ENCODE results near the gene HERPUD1. TPM values are rescaled to one million over a fixed set of nuclear protein-coding genes. Genes with fewer than 3 reads are reported as not detected.
"Not testable (repeated sequence)": the region's sequence is repeated elsewhere in the genome, so short reads cannot be mapped to it uniquely, and the experiment has no call there.

The HERPUD1 gene
- total RNA-seq, 1 experiment from 2014 or later = 99.4 TPM

- H3K4me3 ChIP-seq (ENCODE audit: low read depth, low read length, poor library complexity, severe bottlenecking) = peak overlapping the region; percentile 94
- POLR2A ChIA-PET (ENCODE audit: low non-redundant PET) = interaction anchor here (0.7 kb wide), 3 partner anchors 131 to 721 kb away, joined by 4 to 15 read pairs (median 7); no protein-coding TSS in a partner anchor
- CTCF ChIA-PET = no interaction called here
- peak; percentile 26 for DNase-seq (ENCODE audit: low spot score)
- peak overlapping the region; percentile 96 for H3K27ac ChIP-seq (ENCODE audit: low read depth, low read length, poor library complexity, severe bottlenecking)
- no peaks in the 10 kb centered on the region for H3K27me3 ChIP-seq (replicated peaks; ENCODE audit: insufficient read depth, low read depth, low read length, poor library complexity)
- intact Hi-C loops (cut with micrococcal nuclease; ENCODE audit: unreplicated experiment) = no loop called here
- H3K4me1 ChIP-seq (ENCODE audit: insufficient read depth, low read length, poor library complexity, severe bottlenecking) = peaks cover 17% of the 10 kb centered on the region
- H3K36me3 ChIP-seq (ENCODE audit: insufficient read depth, low read length, poor library complexity, severe bottlenecking) = peaks cover 25% of the 10 kb centered on the region
- no peaks in the 10 kb centered on the region for H3K9me3 ChIP-seq (ENCODE audit: low read depth, low read length, poor library complexity, severe bottlenecking)
- TF ChIP-seq, protein P1, sequence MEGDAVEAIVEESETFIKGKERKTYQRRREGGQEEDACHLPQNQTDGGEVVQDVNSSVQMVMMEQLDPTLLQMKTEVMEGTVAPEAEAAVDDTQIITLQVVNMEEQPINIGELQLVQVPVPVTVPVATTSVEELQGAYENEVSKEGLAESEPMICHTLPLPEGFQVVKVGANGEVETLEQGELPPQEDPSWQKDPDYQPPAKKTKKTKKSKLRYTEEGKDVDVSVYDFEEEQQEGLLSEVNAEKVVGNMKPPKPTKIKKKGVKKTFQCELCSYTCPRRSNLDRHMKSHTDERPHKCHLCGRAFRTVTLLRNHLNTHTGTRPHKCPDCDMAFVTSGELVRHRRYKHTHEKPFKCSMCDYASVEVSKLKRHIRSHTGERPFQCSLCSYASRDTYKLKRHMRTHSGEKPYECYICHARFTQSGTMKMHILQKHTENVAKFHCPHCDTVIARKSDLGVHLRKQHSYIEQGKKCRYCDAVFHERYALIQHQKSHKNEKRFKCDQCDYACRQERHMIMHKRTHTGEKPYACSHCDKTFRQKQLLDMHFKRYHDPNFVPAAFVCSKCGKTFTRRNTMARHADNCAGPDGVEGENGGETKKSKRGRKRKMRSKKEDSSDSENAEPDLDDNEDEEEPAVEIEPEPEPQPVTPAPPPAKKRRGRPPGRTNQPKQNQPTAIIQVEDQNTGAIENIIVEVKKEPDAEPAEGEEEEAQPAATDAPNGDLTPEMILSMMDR (conservative IDR thresholded peaks at IDR 0.05; ENCODE audit: low read depth, low read length) = no peak
- TF ChIP-seq EZH2 (IDR thresholded peaks at IDR 0.05; ENCODE audit: borderline replicate concordance, low read depth, low read length, poor library complexity, severe bottlenecking) = no peak
- BruUV-seq (replicated peaks) = TSS peak; percentile 97
Observed at GRCh38 chr16:56931271-56931891, 561 bp upstream of the HERPUD1 start.

DNA sequence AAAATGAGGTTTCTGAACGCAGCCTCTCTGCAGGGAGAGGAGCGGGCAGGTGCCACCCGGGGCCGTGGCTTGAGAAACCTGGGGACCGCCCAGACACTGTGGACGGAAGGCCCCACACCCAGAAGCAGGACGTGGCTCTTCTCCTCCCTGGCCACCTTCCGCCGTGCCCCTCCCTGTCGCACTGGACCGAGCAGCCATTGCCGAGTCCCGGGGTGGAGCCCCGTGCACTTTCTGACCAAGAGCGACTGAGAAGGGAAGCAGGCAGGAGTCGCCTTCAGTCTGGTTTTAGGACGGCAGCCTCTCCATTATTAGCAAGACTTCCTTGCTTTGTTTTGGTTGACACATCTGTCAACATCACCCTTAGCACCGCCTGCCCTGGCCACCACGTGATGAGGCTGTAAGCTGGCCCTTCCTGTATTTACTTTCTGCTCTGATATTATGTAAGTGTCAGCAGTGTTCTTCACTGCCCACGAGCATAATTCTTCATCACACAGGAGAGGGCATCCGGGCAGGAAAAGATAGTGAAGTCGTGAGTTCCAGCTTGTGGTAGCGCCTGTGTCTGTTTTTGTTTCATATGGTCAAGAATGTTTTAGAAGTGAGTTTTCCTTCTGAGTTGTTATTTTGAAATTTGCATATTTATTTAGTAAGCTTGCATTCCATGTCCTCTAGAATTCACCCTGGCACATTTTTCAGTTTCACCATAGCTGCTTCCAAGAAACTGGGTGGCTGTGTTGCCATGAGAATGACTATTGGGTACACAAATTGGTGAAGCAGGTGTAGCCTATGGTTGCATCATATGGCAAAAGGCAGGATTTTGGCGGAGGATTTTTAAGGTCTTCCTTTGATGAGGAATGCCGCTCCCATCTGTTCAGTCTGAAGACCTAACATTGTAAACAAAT lies 1.0 kb downstream of the HERPUD1 start:
- peak overlapping the region; percentile 94 for H3K4me3 ChIP-seq (ENCODE audit: low read depth, low read length, poor library complexity, severe bottlenecking)
- TF ChIP-seq, protein P1 (conservative IDR thresholded peaks at IDR 0.05; ENCODE audit: low read depth, low read length) = no peak
- BruUV-seq (replicated peaks) = no TSS peak
- H3K4me1 ChIP-seq (ENCODE audit: insufficient read depth, low read length, poor library complexity, severe bottlenecking) = peaks cover 31% of the 10 kb centered on the region
- peak; percentile 63 for DNase-seq (ENCODE audit: low spot score)
- ChIA-PET POLR2A (ENCODE audit: low non-redundant PET) (no interaction called here), CTCF (interaction anchor here (0.6 kb wide), 1 partner anchor 22 kb away, joined by 5 read pairs; no protein-coding TSS in a partner anchor)
- intact Hi-C loops (cut with micrococcal nuclease; ENCODE audit: unreplicated experiment) = no loop called here
- H3K27ac ChIP-seq (ENCODE audit: low read depth, low read length, poor library complexity, severe bottlenecking) = peak overlapping the region; percentile 96
- H3K27me3 ChIP-seq (replicated peaks; ENCODE audit: insufficient read depth, low read depth, low read length, poor library complexity) = no peaks in the 10 kb centered on the region
- H3K9me3 ChIP-seq (ENCODE audit: low read depth, low read length, poor library complexity, severe bottlenecking) = no peaks in the 10 kb centered on the region
- peaks cover 41% of the 10 kb centered on the region for H3K36me3 ChIP-seq (ENCODE audit: insufficient read depth, low read length, poor library complexity, severe bottlenecking)

- TSS peak; percentile 23 for BruUV-seq (replicated peaks)
- TF ChIP-seq, protein P1 (conservative IDR thresholded peaks at IDR 0.05; ENCODE audit: low read depth, low read length) = no peak
- no peak for TF ChIP-seq EZH2 (IDR thresholded peaks at IDR 0.05; ENCODE audit: borderline replicate concordance, low read depth, low read length, poor library complexity, severe bottlenecking)
- CTCF ChIA-PET = no interaction called here
- Histone ChIP-seq H3K4me1 (ENCODE audit: insufficient read depth, low read length, poor library complexity, severe bottlenecking) (peaks cover 33% of the 10 kb centered on the region), H3K9me3 (ENCODE audit: low read depth, low read length, poor library complexity, severe bottlenecking) (no peaks in the 10 kb centered on the region), H3K27me3 (replicated peaks; ENCODE audit: insufficient read depth, low read depth, low read length, poor library complexity) (no peaks in the 10 kb centered on the region), H3K36me3 (ENCODE audit: insufficient read depth, low read length, poor library complexity, severe bottlenecking) (peaks cover 51% of the 10 kb centered on the region), H3K4me3 (ENCODE audit: low read depth, low read length, poor library complexity, severe bottlenecking) (peak overlapping the region; percentile 94), H3K27ac (ENCODE audit: low read depth, low read length, poor library complexity, severe bottlenecking) (peak overlapping the region; percentile 96)
- DNase-seq (ENCODE audit: low spot score) = no peak
- intact Hi-C loops (cut with micrococcal nuclease; ENCODE audit: unreplicated experiment) = no loop called here
- POLR2A ChIA-PET (ENCODE audit: low non-redundant PET) = interaction anchor here (0.6 to 0.7 kb wide), 3 partner anchors 18 to 159 kb away, joined by 3 to 27 read pairs (median 20); no protein-coding TSS in a partner anchor
Observed at GRCh38 chr16:56933828-56934598, 2.1 kb downstream of the HERPUD1 start.

DNA sequence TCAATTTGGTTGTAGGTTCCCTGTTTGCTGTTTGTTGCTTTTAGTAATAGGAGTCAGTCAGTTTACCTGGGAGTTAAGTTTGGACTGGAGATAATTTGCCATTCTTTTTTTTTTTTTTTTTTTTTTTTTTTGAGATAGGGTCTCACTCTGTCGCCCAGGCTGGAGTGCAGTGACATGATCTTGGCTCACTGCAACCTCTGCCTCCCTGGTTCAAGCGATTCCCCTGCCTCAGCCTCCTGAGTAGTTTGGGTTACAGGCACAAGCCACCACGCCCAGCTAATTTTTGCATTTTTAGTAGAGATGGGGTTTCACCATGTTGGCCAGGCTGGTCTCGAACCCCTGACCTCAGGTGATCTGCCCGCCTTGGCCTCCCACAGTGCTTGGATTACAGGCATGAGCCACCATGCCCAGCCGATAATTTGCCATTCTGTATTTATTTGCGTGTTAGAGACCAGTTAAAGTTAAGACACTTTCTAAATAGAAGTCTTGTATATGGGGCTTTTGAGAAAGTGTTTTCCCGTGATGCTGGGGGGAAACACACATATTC lies 2.7 kb downstream of the HERPUD1 start:
- H3K27me3 ChIP-seq (replicated peaks; ENCODE audit: insufficient read depth, low read depth, low read length, poor library complexity); intact Hi-C loops (cut with micrococcal nuclease; ENCODE audit: unreplicated experiment); H3K9me3 ChIP-seq (ENCODE audit: low read depth, low read length, poor library complexity, severe bottlenecking); CTCF ChIA-PET; BruUV-seq (replicated peaks); DNase-seq (ENCODE audit: low spot score): not testable (repeated sequence)
- Histone ChIP-seq H3K36me3 (ENCODE audit: insufficient read depth, low read length, poor library complexity, severe bottlenecking) (peaks cover 58% of the 10 kb centered on the region), H3K4me1 (ENCODE audit: insufficient read depth, low read length, poor library complexity, severe bottlenecking) (peaks cover 33% of the 10 kb centered on the region), H3K4me3 (ENCODE audit: low read depth, low read length, poor library complexity, severe bottlenecking) (peak overlapping the region; percentile 94), H3K27ac (ENCODE audit: low read depth, low read length, poor library complexity, severe bottlenecking) (peak overlapping the region; percentile 79)
- POLR2A ChIA-PET (ENCODE audit: low non-redundant PET) = interaction anchor here (0.6 to 0.7 kb wide), 4 partner anchors 17 to 247 kb away, joined by 3 to 27 read pairs (median 13); no protein-coding TSS in a partner anchor
